PC-9 (cell line): ENCODE measurements around the gene SLC29A4.

Experiments used
- CTCF ChIP-seq: fragments of 200-600 bp; sonication (generic); conservative IDR thresholded peaks from 2 replicates; pipeline ENCODE4 v1.6.1; 2017; ENCODE audit warnings: mixed run types, antibody characterized with exemption, mild to moderate bottlenecking, moderate library complexity
- EZH2 ChIP-seq: fragments of 200-600 bp; sonication (generic); IDR thresholded peaks from 2 replicates; pipeline ENCODE4 v1.8.0; 2017; ENCODE audit warnings: antibody characterized with exemption, low read depth

DNA sequence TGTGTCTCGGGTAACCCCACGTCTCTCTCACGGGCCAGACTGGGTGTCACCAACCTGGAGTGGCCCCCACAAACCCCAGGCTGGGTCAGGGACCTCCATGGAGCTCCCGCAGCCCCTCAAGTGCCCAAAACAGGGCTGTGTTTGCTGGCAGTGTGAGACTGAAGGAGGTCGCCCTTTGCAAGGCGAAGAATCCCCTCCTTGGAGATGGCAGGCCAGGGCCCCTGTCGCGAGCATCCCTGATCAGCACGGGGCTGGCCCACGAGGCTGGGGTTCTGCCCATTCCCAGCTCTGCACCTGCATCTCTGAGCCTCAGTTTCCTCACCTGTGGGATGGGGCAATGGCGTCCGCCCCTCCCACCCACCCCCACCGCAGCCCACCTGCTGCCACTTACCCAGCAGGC, 62.4 kb downstream of the SLC29A4 start:
- no peak for TF ChIP-seq CTCF
- TF ChIP-seq EZH2: no peak
